Mesendoderm (in vitro differentiated cells): ENCODE results near the gene SF3B6.

ENCODE experiments used
- DNase-seq: peaks from one replicate; pipeline ENCODE4 v3.0.0; 2013
- H2AK5ac ChIP-seq: 2 replicates; pipeline ENCODE4 v1.6.1; 2013; ENCODE audit warnings: low read length, inconsistent platforms
- H2BK120ac ChIP-seq: 2 replicates; pipeline ENCODE4 v1.6.1; 2013; ENCODE audit warnings: low read depth, mild to moderate bottlenecking, low read length, moderate library complexity, mixed read lengths
- H2BK15ac ChIP-seq: replicated peaks from 2 replicates; pipeline ENCODE4 v1.6.1; 2013; ENCODE audit warnings: low read depth, mild to moderate bottlenecking, moderate library complexity
- H2BK5ac ChIP-seq: 2 replicates; pipeline ENCODE4 v1.6.1; 2013; ENCODE audit warnings: low read length, inconsistent platforms
- H3K18ac ChIP-seq: 2 replicates; pipeline ENCODE4 v1.6.1; 2013; ENCODE audit warnings: mild to moderate bottlenecking, low read length, mixed read lengths
- H3K23ac ChIP-seq: one replicate; pipeline ENCODE4 v1.6.1; 2013; ENCODE audit warnings: low read length
- H3K27ac ChIP-seq: 2 replicates; pipeline ENCODE4 v1.5.1; 2013; ENCODE audit warnings: low read depth, mild to moderate bottlenecking, inconsistent platforms, low read length, moderate library complexity
- H3K27me3 ChIP-seq: 2 replicates; pipeline ENCODE4 v1.6.1; 2013; ENCODE audit warnings: low read length, control low read depth, mild to moderate bottlenecking, inconsistent platforms; ENCODE audit not compliant: insufficient read depth, poor library complexity
- H3K36me3 ChIP-seq: 2 replicates; pipeline ENCODE4 v1.6.1; 2013; ENCODE audit warnings: low read length, inconsistent platforms; ENCODE audit not compliant: control insufficient read depth, insufficient read depth
- H3K4ac ChIP-seq: one replicate; pipeline ENCODE4 v1.6.1; 2013; ENCODE audit warnings: low read depth, mild to moderate bottlenecking, low read length, moderate library complexity
- H3K4me1 ChIP-seq: 2 replicates; pipeline ENCODE4 v1.6.1; 2013; ENCODE audit warnings: low read depth, low read length, inconsistent platforms; ENCODE audit not compliant: control insufficient read depth
- H3K4me2 ChIP-seq: 2 replicates; pipeline ENCODE4 v1.6.1; 2013; ENCODE audit warnings: low read length
- H3K4me3 ChIP-seq: 2 replicates; pipeline ENCODE4 v1.5.1; 2013; ENCODE audit warnings: mild to moderate bottlenecking, low read length
- H3K56ac ChIP-seq: one replicate; pipeline ENCODE4 v1.6.1; 2013; ENCODE audit warnings: low read length
- H3K79me1 ChIP-seq: 2 replicates; pipeline ENCODE4 v1.6.1; 2013; ENCODE audit warnings: low read length, inconsistent platforms
- H3K79me2 ChIP-seq: 2 replicates; pipeline ENCODE4 v1.6.1; 2013; ENCODE audit warnings: mild to moderate bottlenecking, low read length; ENCODE audit not compliant: control insufficient read depth, insufficient read depth
- H3K9ac ChIP-seq: 2 replicates; pipeline ENCODE4 v1.6.1; 2013; ENCODE audit warnings: low read length, inconsistent platforms
- H4K5ac ChIP-seq: one replicate; pipeline ENCODE4 v1.6.1; 2013; ENCODE audit warnings: low read length
- H4K8ac ChIP-seq: one replicate; pipeline ENCODE4 v1.6.1; 2013; ENCODE audit warnings: low read depth, mild to moderate bottlenecking, control low read depth, low read length, moderate library complexity
- WGBS: extraction: QIAGEN DNeasy Blood & Tissue Kit; methylation state at CpG from one replicate; pipeline ENCODE4 v1.1.7; 2013; ENCODE audit warnings: low lambda C conversion rate, missing lambda C conversion rate; ENCODE audit not compliant: insufficient coverage; ENCODE audit errors: extremely low coverage; 5-methylcytosine and 5-hydroxymethylcytosine counted together

The SF3B6 gene

GRCh38 chr2:24038786-24039499 lies 37.2 kb downstream of the SF3B6 start:
- DNase-seq, result no peak
- Histone ChIP-seq H2BK120ac (no peak overlapping the region), H3K23ac (no peak overlapping the region), H3K4ac (no peak overlapping the region), H2BK5ac (no peak overlapping the region), H3K18ac (no peak overlapping the region), H3K36me3 (peaks cover 8% of the 10 kb centered on the region), H4K8ac (no peak overlapping the region), H4K5ac (no peak overlapping the region), H3K4me2 (no peak overlapping the region), H3K56ac (no peak overlapping the region), H3K4me3 (no peak overlapping the region), H3K9ac (no peak overlapping the region), H3K27ac (no peak overlapping the region), H3K4me1 (no peaks in the 10 kb centered on the region), H2BK15ac (no peak overlapping the region), H3K79me1 (peaks cover 3% of the 10 kb centered on the region), H3K79me2 (no peaks in the 10 kb centered on the region), H3K27me3 (no peaks in the 10 kb centered on the region), H2AK5ac (no peak overlapping the region)
- WGBS, result no CpG with 5 or more reads among the region's 9 CpGs

- Histone ChIP-seq H3K36me3 (no peaks in the 10 kb centered on the region), H3K27ac (no peak overlapping the region)
- no CpG with 5 or more reads among the region's 2 CpGs for WGBS
Observed at GRCh38 chr2:24026233-24026632, 49.9 kb downstream of the SF3B6 start.

GRCh38 chr2:24024996-24025663 lies 51.0 kb downstream of the SF3B6 start:
- no peaks in the 10 kb centered on the region for H3K79me1 ChIP-seq
- no peak overlapping the region for H3K4ac ChIP-seq
- no peak overlapping the region for H2AK5ac ChIP-seq
- H3K36me3 ChIP-seq, result no peaks in the 10 kb centered on the region
- no peak overlapping the region for H2BK5ac ChIP-seq
- no peak overlapping the region for H3K23ac ChIP-seq
- no peak overlapping the region for H3K27ac ChIP-seq
- H4K8ac ChIP-seq, result no peak overlapping the region
- no CpG with 5 or more reads among the region's 17 CpGs for WGBS
- H3K56ac ChIP-seq, result no peak overlapping the region
- DNase-seq, result no peak
- H3K4me2 ChIP-seq, result no peak overlapping the region
- H3K4me1 ChIP-seq, result no peaks in the 10 kb centered on the region
- H2BK15ac ChIP-seq, result no peak overlapping the region
- H2BK120ac ChIP-seq, result no peak overlapping the region
- H3K4me3 ChIP-seq, result no peak overlapping the region
- no peaks in the 10 kb centered on the region for H3K79me2 ChIP-seq
- no peak overlapping the region for H3K9ac ChIP-seq
- H4K5ac ChIP-seq, result no peak overlapping the region
- no peaks in the 10 kb centered on the region for H3K27me3 ChIP-seq
- no peak overlapping the region for H3K18ac ChIP-seq

More at GRCh38 chr2:24026233-24026632, 49.9 kb downstream of the SF3B6 start:
- Histone ChIP-seq H3K9ac (no peak overlapping the region), H3K27me3 (no peaks in the 10 kb centered on the region), H3K56ac (no peak overlapping the region), H3K79me1 (no peaks in the 10 kb centered on the region), H4K8ac (no peak overlapping the region), H3K4me2 (no peak overlapping the region), H2BK15ac (no peak overlapping the region), H3K79me2 (no peaks in the 10 kb centered on the region), H2BK120ac (no peak overlapping the region), H2AK5ac (no peak overlapping the region), H3K4me3 (no peak overlapping the region), H3K18ac (no peak overlapping the region), H4K5ac (no peak overlapping the region), H3K4ac (no peak overlapping the region), H3K4me1 (no peaks in the 10 kb centered on the region), H3K23ac (no peak overlapping the region), H2BK5ac (no peak overlapping the region)
- DNase-seq, result peak; percentile 40

- no peak overlapping the region for H2AK5ac ChIP-seq
- H3K23ac ChIP-seq, result no peak overlapping the region
- no peak overlapping the region for H3K27ac ChIP-seq
- H3K4ac ChIP-seq, result no peak overlapping the region
- H3K4me1 ChIP-seq, result no peaks in the 10 kb centered on the region
- no peak overlapping the region for H2BK15ac ChIP-seq
- no peak overlapping the region for H3K9ac ChIP-seq
- H3K36me3 ChIP-seq, result no peaks in the 10 kb centered on the region
- no peak overlapping the region for H4K5ac ChIP-seq
- peak overlapping the region; percentile 42 for H3K56ac ChIP-seq
- H2BK120ac ChIP-seq, result no peak overlapping the region
- no peak overlapping the region for H4K8ac ChIP-seq
- no peak overlapping the region for H3K4me2 ChIP-seq
- no peak overlapping the region for H3K18ac ChIP-seq
- no peak overlapping the region for H3K4me3 ChIP-seq
- no CpG with 5 or more reads among the region's 12 CpGs for WGBS
- H3K79me2 ChIP-seq, result no peaks in the 10 kb centered on the region
- no peak overlapping the region for H2BK5ac ChIP-seq
- no peaks in the 10 kb centered on the region for H3K79me1 ChIP-seq
- DNase-seq, result peak; percentile 45
- no peaks in the 10 kb centered on the region for H3K27me3 ChIP-seq
Observed at GRCh38 chr2:24024018-24024417, 52.1 kb downstream of the SF3B6 start.

- H2BK5ac ChIP-seq, result no peak overlapping the region
- H3K79me1 ChIP-seq, result no peaks in the 10 kb centered on the region
- DNase-seq, result no peak
- H2AK5ac ChIP-seq, result no peak overlapping the region
- H4K8ac ChIP-seq, result no peak overlapping the region
- no peaks in the 10 kb centered on the region for H3K27me3 ChIP-seq
- H3K4ac ChIP-seq, result no peak overlapping the region
- no peak overlapping the region for H3K27ac ChIP-seq
- H3K56ac ChIP-seq, result no peak overlapping the region
- H3K23ac ChIP-seq, result no peak overlapping the region
- H3K4me3 ChIP-seq, result no peak overlapping the region
- H2BK15ac ChIP-seq, result no peak overlapping the region
- no peaks in the 10 kb centered on the region for H3K36me3 ChIP-seq
- no CpG with 5 or more reads among the region's 16 CpGs for WGBS
- H4K5ac ChIP-seq, result no peak overlapping the region
- no peaks in the 10 kb centered on the region for H3K4me1 ChIP-seq
- no peak overlapping the region for H3K18ac ChIP-seq
- no peak overlapping the region for H3K9ac ChIP-seq
- H3K79me2 ChIP-seq, result no peaks in the 10 kb centered on the region
- no peak overlapping the region for H2BK120ac ChIP-seq
- H3K4me2 ChIP-seq, result no peak overlapping the region
Observed at GRCh38 chr2:24022975-24023575, 53.1 kb downstream of the SF3B6 start.
